Effector CD8-positive, alpha-beta T cell (primary cell): ENCODE results near the gene MRGPRX2.

Experiments
- DNase-seq: peaks from one replicate; lab custom pipeline; 2025; lab: John Stamatoyannopoulos, UW
- total RNA-seq, 4 experiments: gene quantifications; one replicate each; lab custom pipeline; 2026; lab: John Stamatoyannopoulos, UW

MRGPRX2 gene
- total RNA-seq: 0 to 0.09 (median 0) reads per million in 4 experiments

DNA sequence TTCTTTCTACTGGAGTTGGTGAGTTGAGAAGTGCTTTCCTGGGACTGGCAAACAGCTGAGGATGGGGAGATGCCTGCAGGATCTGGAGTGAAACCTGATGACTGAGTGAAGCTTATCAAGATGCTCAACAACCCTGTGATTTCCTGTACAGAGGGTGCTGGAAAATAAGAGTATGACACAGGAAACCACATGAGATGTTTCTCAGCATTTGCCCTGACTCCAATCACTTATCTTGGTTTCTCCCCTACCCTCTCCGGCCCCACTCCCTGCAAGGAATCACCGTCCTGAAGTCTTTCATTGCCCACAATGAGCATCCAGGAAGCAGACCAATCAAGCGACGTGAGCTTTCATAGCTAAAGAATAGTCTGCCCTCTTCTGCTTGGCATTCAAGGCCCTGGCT lies at the start of gene MRGPRX2:
MRGPRX2 (minus strand) TSS at position 89 of the 400 bp plus-strand sequence. CDS start 4,315 bp downstream, outside the sequence.
- no peak for DNase-seq

GRCh38 chr11:19110295-19110694 lies 49.8 kb upstream of the MRGPRX2 start:
- DNase-seq: no peak

DNA sequence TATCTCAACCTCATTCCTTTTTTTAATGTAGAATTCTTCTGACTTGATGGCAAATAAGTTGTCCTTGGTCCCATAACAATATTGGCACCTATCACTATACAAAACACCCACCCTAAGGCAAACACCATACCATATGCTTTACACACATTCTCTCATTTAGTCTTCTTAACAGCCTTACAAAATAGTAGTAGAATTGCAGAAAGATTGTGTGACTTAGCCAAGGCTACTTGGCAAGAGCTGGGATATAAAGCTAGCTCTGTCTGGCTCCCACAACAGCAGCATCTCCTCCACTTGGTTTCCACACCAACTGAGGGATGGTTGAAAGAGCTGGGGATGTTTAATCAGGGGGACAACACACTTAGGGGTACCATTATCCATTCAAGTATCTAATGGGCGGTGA lies 46.6 kb upstream of the MRGPRX2 start:
- DNase-seq: no peak

DNA sequence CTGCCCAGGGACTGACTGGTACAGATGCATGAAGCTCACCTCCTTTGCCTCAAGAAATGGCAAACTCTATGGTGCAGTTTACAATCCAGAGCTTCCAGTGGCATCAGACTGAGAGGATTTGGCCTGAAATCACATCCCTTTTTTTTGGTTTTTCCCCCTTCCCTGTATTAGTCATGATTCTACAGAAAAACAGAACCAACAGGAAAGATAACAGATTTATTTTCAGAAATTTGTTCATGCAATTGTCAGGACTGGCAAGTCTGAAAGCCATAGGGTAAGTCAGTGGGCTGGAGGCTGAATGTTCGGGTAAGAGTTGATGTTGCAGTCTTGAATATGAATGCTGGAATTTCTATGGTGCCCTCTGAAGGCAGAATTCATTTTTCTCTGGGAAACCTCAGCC lies 44.5 kb upstream of the MRGPRX2 start:
- DNase-seq: no peak

GRCh38 chr11:19102521-19102900 lies 42.0 kb upstream of the MRGPRX2 start:
- DNase-seq: no peak

DNA sequence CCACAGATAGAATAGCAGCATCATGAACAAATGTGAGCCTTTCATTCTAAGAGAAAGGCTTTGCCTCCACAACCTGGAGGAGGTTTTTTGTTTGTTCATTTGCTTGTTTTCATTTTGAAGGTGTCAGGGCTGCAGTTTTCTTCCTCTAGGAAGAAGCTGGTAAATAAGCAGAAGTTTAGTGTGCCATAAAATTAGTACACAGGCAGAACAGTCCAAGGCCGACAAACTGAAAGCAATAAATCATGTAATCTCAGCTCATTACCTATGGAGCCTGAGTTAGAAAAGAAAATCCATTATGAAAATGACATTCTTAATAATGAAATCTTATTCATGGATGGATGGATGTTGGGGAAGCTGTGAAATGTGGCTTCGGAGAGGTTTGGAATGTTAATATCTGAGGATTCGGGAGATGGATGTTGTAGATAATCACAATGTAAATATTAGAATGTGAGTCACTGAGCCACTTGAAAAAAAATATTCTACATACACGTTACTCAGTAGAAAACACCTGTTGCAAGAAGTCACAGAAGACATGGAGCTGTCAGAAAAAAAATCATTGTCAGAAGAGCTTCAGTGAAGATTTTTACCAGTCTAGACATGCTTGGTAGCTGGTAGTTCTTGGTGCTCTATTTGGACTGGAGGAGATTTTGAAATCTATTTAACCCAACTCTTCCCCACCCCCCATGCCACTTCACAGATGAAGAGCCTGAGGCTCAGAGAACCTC lies 41.4 kb upstream of the MRGPRX2 start:
- no peak for DNase-seq

DNA sequence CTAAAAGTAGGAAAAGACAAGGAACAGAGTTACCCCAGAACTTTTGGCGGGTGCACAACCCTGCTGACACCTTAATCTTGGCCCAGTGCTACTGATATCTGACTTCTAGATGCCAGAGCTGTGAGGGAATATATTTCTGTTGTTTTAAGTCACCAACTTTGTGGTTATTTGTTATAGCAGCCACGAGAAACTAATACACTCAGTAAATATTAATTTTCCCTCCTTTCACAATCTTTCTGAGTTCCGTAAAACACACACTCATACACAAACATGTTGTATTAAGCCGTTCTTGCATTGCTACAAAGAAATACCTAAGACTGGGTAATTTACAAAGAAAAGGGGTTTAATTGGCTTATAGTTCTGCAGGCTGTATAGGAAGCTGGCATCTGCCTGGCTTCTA lies 40.4 kb upstream of the MRGPRX2 start:
- no peak for DNase-seq

GRCh38 chr11:19099093-19099492 lies 38.6 kb upstream of the MRGPRX2 start:
- DNase-seq: no peak

DNA sequence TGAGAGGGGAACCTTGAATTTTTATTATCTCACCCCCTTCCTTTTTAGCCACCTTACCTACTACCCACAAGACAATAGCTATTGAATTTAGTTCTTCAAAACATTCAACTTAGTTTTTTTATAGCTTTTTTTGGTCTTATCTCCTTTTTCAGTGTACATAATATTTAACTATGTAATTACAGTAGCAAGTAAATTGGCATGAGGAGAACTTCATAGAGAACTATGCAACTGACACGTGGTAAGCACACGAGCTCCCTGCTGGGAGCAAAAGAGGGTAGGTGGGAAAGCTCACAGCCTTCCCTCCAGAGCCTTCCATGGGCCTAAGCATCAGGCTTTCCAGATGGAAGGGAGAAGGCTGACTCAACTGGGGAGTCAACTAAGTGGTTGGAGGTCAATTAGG lies 34.3 kb upstream of the MRGPRX2 start:
- DNase-seq: no peak

DNA sequence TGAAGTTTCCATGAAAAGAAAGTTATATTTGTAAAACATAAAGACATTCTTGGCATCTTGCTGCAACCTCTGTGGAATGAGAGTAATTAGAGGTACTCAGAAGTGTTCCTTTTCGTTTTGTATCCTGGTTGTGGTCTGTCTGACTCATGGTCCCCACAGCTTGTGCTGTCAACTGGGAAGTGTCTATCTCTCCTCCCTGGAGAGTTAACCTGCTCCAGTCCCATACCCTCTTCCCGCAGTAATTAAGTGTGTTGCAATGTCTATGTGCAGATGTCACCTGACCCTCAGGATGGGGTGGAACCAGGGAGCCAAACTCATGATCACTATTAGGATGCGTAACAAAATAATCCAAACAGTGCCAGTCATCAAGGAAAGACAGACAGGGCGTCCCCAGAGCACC lies 33.5 kb upstream of the MRGPRX2 start:
- no peak for DNase-seq

- no peak for DNase-seq
Measured at GRCh38 chr11:19092850-19093249, 32.3 kb upstream of the MRGPRX2 start.

- DNase-seq: no peak
Measured at GRCh38 chr11:19092342-19092741, 31.8 kb upstream of the MRGPRX2 start.

DNA sequence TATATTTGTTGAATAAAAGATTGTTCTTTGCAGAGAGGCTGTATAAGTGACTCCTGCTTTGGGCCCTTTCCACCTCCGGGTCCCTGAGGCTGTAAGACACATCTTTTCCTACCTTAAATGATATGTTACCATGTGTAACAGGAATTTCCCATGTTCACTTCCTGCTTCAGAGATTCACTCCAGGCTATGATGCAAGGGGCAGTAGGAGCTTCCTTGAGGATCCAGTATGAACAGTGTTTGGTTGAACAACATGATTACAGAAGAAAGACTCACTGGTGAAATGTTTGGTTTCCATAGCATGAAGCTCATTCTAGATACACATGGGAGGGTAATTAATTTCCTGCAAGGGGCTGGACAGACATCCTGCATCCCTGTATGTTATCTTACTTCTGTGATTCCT lies 30.8 kb upstream of the MRGPRX2 start:
- no peak for DNase-seq

DNA sequence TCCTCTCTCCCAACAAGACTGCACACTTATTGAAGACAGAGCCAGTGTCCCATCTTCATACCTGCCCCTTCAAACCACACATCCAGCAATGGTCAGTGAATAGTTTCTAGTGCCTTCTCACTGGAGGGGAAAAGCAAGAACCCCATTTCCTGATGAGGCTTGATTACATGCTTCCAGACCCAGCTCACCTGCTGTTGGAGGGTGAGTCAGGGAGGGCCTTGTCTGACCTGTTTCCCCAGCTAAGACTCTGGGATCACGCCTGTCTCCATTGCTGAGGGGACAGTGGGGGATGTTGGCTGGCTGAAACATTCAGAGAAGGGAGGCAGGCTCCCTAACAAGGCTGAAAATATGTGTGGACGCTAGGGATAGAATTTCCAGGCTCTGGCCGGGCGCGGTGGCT lies 28.9 kb upstream of the MRGPRX2 start:
- no peak for DNase-seq

- no peak for DNase-seq
Measured at GRCh38 chr11:19088791-19089190, 28.3 kb upstream of the MRGPRX2 start.

- no peak for DNase-seq
Measured at GRCh38 chr11:19087658-19088057, 27.1 kb upstream of the MRGPRX2 start.

DNA sequence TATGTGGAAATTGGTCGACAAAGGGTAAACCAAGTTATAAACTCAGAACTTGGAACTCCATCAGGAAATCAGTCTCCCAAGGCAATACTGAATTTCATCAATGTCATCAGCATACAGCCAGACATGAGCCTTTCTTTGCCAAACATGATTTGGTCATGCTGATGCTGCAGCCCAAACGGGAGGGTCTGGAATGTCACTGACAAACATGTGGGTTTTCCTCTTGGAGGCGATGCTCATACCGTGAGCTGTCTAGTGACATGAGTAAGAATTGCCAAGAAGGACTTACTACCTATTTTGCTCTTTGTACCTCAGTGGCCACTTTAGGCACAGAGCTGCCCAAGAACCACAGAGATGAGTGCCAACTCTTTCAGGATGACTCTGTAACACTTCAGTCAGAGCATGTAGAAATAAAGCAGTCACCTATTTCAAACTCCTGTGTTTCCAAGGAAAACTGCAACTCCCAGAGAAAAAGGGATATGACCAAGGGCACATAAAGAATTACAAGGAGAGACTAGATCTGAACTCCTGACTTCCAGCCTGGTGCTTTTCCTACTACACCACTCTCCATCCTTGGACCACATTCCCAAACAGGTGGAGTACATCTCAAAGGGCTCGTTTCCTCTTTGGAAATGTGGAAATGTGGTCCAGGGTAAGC lies 24.3 kb upstream of the MRGPRX2 start:
- DNase-seq: no peak

DNA sequence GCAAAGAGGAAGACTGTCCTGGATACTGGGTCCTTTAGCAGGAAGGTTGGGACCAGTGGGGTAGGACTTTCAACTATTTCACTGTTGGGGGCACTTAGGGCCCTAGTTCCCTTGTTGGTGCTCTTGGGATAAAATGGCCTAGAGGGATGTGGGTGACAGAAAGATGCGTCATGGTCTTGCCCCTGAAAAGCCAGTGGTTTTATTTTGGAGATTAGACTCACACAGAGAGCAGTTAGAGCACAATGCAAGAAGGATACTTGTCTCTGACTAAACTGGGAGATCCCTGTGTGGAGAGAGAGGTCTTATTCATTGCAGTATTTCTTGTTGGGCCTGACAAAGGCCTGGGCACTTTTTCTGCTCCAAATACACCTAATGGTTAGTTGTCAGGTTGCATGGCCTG lies 22.6 kb upstream of the MRGPRX2 start:
- no peak for DNase-seq

DNA sequence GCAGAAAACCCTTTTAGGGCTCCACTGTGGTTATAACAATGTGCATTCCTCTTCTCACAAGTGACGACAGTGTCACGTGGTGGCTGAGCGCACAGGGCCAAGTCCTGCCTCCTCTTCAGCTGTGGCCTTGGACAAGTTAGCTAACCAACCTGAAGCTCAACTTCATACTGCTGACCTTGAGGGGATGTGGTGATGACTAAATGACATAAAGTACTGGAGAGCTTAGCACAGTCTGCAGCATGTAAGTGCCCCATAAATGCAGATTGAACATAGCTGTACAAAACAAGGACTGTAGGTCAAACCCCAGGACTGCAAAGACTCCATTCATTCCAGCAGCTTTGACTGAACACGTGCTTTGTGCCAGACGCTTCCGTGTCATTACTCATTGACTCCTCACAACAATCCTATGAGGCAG lies 20.1 kb upstream of the MRGPRX2 start:
- no peak for DNase-seq

DNA sequence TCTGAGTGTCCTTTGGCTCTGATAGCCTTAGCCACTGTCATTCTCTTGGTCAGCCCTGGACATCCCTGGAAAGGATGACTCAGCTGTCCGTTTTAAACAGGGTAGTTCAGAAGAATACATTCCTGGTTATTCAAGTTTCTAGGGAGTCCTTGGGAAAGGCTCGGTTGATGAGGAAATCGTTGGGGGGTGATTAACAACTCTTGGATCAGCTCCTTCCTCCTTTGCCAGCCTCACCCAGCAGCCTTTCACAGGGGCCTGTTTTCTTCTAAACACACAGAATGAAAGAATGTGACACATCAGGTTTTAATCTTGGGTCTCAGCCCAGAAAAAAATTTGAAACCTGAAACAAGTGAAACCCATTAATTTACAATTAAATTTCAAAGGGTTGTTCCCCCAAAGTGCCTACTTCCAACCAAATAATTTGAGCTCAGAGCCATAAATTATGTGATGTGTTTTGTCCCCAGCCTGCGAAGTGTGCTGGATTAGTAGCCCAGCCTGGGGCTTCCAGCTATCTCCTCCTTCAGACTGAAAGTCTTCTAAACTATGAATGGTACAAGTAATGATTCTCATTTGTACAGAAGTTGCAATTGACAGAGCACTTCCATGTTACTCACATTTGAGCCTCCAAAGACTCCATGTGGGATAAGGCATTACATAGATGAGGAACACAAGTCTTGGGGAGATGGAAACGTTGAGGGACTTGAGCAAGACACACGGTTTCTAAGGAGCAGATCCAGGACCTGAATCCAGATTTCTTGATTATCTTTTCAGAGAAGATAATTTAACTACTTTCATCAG lies 19.3 kb upstream of the MRGPRX2 start:
- DNase-seq: no peak

- no peak for DNase-seq
Measured at GRCh38 chr11:19077965-19078364, 17.4 kb upstream of the MRGPRX2 start.

DNA sequence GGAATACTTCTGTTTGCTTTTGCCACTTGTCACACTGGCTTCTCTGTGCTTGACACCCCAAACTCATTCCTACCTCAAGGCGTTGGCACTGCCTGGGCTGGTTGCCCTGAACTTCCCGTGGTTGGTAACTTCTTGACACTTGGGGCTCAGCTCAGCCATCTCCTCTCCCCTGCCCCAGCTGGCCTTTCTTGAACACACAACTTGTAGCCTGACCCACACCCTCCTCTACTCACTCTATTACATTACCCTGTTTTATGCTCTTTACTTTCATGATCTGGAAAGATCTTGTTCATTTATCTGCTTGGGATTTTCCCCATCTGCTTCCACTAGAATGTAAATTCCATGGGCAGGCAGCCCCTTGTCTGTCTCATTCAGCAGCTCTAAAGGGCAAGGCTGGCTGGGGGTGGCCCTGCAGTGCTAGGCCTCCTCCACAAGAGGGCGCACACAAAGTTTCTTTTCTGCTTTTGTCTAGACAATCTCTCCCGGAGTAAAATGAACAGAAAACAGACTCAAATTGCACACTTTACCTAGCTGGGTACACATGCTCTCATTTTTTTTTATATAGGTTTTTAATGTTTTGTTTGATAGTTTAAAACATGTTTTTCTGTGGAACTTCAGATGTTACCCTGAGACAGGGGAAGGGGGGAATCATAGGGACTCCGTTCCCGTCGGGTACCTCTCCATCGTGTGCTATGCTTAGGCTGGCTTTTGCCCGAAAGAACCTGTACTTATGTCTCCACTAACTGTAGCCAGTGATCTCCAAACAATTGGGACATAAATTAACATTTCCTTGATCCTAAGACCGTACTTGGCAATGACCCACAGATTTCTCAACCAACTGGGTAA lies 16.4 kb upstream of the MRGPRX2 start:
- peak; percentile 31 for DNase-seq
